ENCODE results near the gene GFY. TPM values are rescaled to one million over a fixed set of nuclear protein-coding genes. Genes with fewer than 3 reads are reported as not detected.

GFY gene
- total RNA-seq, 1 donor from 2014 or later = not detected

DNA sequence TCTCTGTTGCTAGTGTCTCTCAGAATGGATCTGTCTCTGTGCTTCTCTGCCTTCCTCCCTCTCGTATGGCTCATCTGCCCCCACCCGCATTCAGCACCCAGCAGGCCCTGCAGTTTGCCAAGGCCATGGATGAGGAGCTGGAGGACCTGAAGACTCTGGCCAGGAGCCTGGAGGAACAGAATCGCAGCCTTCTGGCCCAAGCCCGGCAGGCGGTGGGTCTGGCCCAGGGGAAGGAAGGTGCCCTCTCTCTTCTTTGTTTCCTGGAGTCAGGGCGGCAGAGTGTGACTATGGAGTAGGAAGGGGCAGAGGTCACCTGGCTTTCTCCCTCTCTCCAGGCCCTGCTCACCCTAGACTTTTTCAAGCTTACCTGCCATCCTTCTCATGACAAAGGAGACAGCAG lies 26.3 kb upstream of the GFY start:
- intact Hi-C loops (cut with DNase I) = no loop called here

DNA sequence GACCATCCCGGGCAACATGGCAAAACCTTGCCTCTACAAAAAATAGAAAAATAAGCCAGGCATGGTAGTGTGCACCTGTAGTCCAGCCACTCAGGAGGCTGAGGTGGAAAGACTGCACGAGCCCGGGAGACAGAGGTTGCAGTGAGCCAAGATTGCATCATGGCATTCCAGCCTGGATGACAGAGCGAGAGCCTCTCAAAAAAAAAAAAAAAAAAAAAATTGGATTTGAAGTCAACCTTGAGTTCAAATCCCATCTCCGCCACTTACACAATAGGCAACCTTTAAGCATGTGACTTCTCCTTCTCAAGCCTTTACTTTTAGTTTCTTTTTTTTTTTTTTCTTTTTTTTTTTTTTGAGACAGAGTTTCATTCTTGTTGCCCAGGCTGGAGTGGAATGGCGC lies 25.2 kb upstream of the GFY start:
- H3K27me3 ChIP-seq = no peaks in the 10 kb centered on the region
- TF ChIP-seq, protein P1, sequence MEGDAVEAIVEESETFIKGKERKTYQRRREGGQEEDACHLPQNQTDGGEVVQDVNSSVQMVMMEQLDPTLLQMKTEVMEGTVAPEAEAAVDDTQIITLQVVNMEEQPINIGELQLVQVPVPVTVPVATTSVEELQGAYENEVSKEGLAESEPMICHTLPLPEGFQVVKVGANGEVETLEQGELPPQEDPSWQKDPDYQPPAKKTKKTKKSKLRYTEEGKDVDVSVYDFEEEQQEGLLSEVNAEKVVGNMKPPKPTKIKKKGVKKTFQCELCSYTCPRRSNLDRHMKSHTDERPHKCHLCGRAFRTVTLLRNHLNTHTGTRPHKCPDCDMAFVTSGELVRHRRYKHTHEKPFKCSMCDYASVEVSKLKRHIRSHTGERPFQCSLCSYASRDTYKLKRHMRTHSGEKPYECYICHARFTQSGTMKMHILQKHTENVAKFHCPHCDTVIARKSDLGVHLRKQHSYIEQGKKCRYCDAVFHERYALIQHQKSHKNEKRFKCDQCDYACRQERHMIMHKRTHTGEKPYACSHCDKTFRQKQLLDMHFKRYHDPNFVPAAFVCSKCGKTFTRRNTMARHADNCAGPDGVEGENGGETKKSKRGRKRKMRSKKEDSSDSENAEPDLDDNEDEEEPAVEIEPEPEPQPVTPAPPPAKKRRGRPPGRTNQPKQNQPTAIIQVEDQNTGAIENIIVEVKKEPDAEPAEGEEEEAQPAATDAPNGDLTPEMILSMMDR (IDR thresholded peaks at IDR 0.05) = no peak
- TF ChIP-seq POLR2AphosphoS5 (IDR thresholded peaks at IDR 0.05; ENCODE audit: insufficient read depth in 1 of 2, low read depth in 1 of 2) (no peak), POLR2A (IDR thresholded peaks at IDR 0.05) (no peak)
- H3K4me3 ChIP-seq = no peak overlapping the region
- H3K4me1 ChIP-seq = no peaks in the 10 kb centered on the region
- no peaks in the 10 kb centered on the region for H3K36me3 ChIP-seq
- H3K9me3 ChIP-seq = no peaks in the 10 kb centered on the region
- intact Hi-C loops (cut with DNase I) = no loop called here
- no peak overlapping the region for H3K27ac ChIP-seq
- no peak for DNase-seq (ENCODE audit: extremely low spot score in 2 of 2)

More for the DNA sequence above, 26.3 kb upstream of the GFY start:
- no peaks in the 10 kb centered on the region for H3K9me3 ChIP-seq
- no peak overlapping the region for H3K4me3 ChIP-seq
- DNase-seq (ENCODE audit: extremely low spot score in 2 of 2) = no peak
- no peak overlapping the region for H3K27ac ChIP-seq
- no peaks in the 10 kb centered on the region for H3K27me3 ChIP-seq
- H3K36me3 ChIP-seq = no peaks in the 10 kb centered on the region
- H3K4me1 ChIP-seq = no peaks in the 10 kb centered on the region
- TF ChIP-seq POLR2A (IDR thresholded peaks at IDR 0.05) (no peak), POLR2AphosphoS5 (IDR thresholded peaks at IDR 0.05; ENCODE audit: insufficient read depth in 1 of 2, low read depth in 1 of 2) (no peak)
- TF ChIP-seq, protein P1 (IDR thresholded peaks at IDR 0.05) = no peak

DNA sequence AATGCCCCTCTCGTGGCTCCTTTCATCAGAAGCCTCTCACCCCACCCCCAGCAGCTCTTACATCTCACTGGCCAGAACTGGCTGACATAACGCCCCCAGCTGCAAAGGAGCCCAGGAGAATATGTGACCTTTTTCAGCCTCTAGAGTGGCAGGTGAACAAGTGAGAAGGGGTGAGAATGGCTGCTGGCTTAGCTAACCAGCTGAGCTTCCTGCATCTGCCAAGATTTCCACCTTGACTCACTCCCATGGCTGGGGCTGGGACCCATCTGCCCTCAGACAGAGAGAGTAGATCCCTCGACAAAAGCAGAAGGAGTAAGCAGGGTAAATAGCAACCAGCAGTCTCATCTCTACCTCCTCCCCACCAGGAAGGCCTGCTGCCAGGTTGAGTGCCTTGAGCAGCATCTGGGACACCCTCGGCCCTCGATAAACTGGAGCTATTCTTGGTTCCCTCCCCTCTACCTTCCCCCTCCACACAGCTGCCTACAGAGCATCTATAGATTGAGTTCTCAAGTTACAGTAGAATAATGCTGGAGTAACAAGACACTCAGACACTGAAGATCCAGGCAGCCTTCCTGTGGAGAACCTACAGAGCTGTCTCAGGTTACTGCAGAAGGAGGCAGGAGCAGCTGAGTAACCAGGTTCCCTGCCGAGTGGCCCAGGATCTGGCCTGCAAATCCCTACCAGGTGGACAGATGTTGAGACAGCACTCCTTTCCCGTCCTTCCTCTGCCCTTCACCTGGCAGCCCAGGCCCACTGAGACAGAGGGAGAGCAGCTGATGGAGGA lies 21.6 kb upstream of the GFY start:
- Histone ChIP-seq H3K4me3 (no peak overlapping the region), H3K36me3 (no peaks in the 10 kb centered on the region), H3K9me3 (no peaks in the 10 kb centered on the region), H3K4me1 (no peaks in the 10 kb centered on the region), H3K27me3 (no peaks in the 10 kb centered on the region), H3K27ac (no peak overlapping the region)
- TF ChIP-seq POLR2AphosphoS5 (IDR thresholded peaks at IDR 0.05; ENCODE audit: insufficient read depth in 1 of 2, low read depth in 1 of 2) = no peak
- no peak for TF ChIP-seq POLR2A (IDR thresholded peaks at IDR 0.05)
- TF ChIP-seq, protein P1 (IDR thresholded peaks at IDR 0.05) = no peak
- DNase-seq (ENCODE audit: extremely low spot score in 2 of 2) = no peak
- intact Hi-C loops (cut with DNase I) = no loop called here

DNA sequence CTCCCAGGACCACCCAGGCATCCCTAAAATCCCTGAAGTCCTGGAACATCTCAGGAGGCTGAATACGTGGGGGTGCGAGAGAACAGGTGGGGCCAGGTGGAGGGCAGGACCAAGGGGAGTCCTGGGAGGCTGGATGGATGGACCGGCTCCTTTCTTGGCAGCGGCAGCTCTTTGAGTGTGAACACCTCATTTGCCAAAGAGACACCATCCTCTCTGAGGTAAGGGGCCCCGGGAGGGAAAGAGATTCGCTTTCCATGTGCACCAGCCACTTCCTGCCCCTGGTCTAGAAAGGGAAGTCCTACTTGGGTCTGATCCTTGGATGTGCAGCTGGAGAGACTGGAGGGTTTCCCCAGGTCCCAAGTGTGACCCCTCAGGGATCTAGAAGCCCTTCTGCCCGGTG lies 18.1 kb upstream of the GFY start:
- no peak overlapping the region for H3K27ac ChIP-seq
- H3K4me1 ChIP-seq = no peaks in the 10 kb centered on the region
- TF ChIP-seq, protein P1 (IDR thresholded peaks at IDR 0.05) = no peak
- TF ChIP-seq POLR2AphosphoS5 (IDR thresholded peaks at IDR 0.05; ENCODE audit: insufficient read depth in 1 of 2, low read depth in 1 of 2) = no peak
- no peak for TF ChIP-seq POLR2A (IDR thresholded peaks at IDR 0.05)
- no peak overlapping the region for H3K4me3 ChIP-seq
- intact Hi-C loops (cut with DNase I) = no loop called here
- no peaks in the 10 kb centered on the region for H3K9me3 ChIP-seq
- no peaks in the 10 kb centered on the region for H3K27me3 ChIP-seq
- no peaks in the 10 kb centered on the region for H3K36me3 ChIP-seq
- no peak for DNase-seq (ENCODE audit: extremely low spot score in 2 of 2)

DNA sequence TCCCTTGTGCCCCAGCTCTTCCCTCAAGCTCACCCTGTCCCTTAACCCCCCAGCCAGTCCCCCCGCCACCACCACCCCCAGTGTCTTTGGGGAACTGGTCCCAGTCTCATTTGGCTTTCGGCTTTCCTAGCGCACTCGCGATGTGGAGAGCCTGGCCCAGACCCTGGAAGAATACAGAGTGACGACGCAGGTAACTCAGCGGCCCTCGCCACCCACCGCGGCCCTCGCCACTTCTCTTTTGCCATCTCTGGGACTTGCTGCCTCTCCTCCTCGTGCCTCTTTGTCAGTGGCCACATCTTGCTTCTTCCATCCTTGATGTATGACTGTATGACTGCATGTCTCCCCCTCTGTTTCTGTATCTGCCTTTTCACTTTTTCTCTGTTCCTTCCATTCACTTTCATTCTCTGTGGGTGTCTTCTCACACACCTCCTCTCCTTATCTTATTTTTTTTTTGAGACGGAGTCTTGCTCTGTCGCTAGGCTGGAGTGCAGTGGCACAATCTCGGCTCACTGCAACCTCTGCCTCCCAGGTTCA lies 17.6 kb upstream of the GFY start:
- DNase-seq (ENCODE audit: extremely low spot score in 2 of 2) = no peak
- Histone ChIP-seq H3K36me3 (no peaks in the 10 kb centered on the region), H3K27ac (no peak overlapping the region), H3K4me3 (no peak overlapping the region), H3K27me3 (no peaks in the 10 kb centered on the region), H3K9me3 (no peaks in the 10 kb centered on the region), H3K4me1 (no peaks in the 10 kb centered on the region)
- intact Hi-C loops (cut with DNase I) = no loop called here
- TF ChIP-seq POLR2A (IDR thresholded peaks at IDR 0.05) (no peak), POLR2AphosphoS5 (IDR thresholded peaks at IDR 0.05; ENCODE audit: insufficient read depth in 1 of 2, low read depth in 1 of 2) (no peak)
- TF ChIP-seq, protein P1 (IDR thresholded peaks at IDR 0.05) = no peak

All from vagina (tissue), 2 donors.